Panc1 (cell line): ENCODE data around the gene LELP1. TPM values are rescaled to one million over a fixed set of nuclear protein-coding genes. Genes with fewer than 3 reads are reported as not detected.

ENCODE experiments used
- ATAC-seq: fragments of 200-7000 bp; cut with Tn5 transposase; 2 replicates; pipeline ENCODE4 v1.9.1; 2020; ENCODE audit warnings: mild to moderate bottlenecking, moderate library complexity
- BruUV-seq: library from RNA; stranded (reverse); fragments of 400-500 nt; replicated peaks from 2 replicates; lab custom pipeline; 2021; lab: Mats Ljungman, UMichigan
- CTCF ChIA-PET: fragments of 300-600 bp; sonication (Branson Sonifier 250); formaldehyde crosslinking; loops from one replicate; lab custom pipeline; 2022; ENCODE audit warnings: antibody characterized with exemption; lab: Charles Lee
- POLR2A ChIA-PET: fragments of 300-600 bp; sonication (Branson Sonifier 250); formaldehyde crosslinking; loops from one replicate; lab custom pipeline; 2022; ENCODE audit warnings: antibody characterized with exemption; lab: Charles Lee
- DNase-seq: peaks from one replicate; pipeline ENCODE4 v3.0.0-alpha.2; 2010; ENCODE audit warnings: low read depth, low spot score
- H3K27ac ChIP-seq: 2 replicates; pipeline ENCODE4 v1.5.1; 2011; ENCODE audit warnings: mild to moderate bottlenecking, low read length, inconsistent platforms
- H3K27me3 ChIP-seq: fragments of 200-500 bp; sonication (Bioruptor generic); 2 replicates; pipeline ENCODE4 v1.6.0; 2014; ENCODE audit warnings: low read length, inconsistent platforms; ENCODE audit not compliant: control insufficient read depth, insufficient read depth
- H3K36me3 ChIP-seq: fragments of 200-500 bp; sonication (Bioruptor generic); 2 replicates; pipeline ENCODE4 v1.5.1; 2014; ENCODE audit warnings: inconsistent platforms, mild to moderate bottlenecking, low read length, moderate library complexity; ENCODE audit not compliant: control insufficient read depth, insufficient read depth
- H3K4me1 ChIP-seq: 2 replicates; pipeline ENCODE4 v1.5.1; 2011; ENCODE audit warnings: inconsistent platforms, mild to moderate bottlenecking, low read length, moderate library complexity; ENCODE audit not compliant: control insufficient read depth, insufficient read depth
- H3K4me3 ChIP-seq, 2 experiments: 2 replicates each; pipeline ENCODE4 v1.5.1; 2011 to 2012; ENCODE audit warnings: low read depth in 2 of 2, low read length in 2 of 2, mild to moderate bottlenecking in 2 of 2, inconsistent platforms in 1 of 2, moderate library complexity in 1 of 2
- H3K9me3 ChIP-seq: fragments of 200-500 bp; sonication (Bioruptor generic); 2 replicates; pipeline ENCODE4 v1.5.1; 2014; ENCODE audit warnings: low read depth, mild to moderate bottlenecking, inconsistent platforms, low read length, moderate library complexity; ENCODE audit not compliant: control insufficient read depth, insufficient read depth
- POLR2AphosphoS5 ChIP-seq: IDR thresholded peaks from 2 replicates; pipeline ENCODE4 v1.6.1; 2012; ENCODE audit warnings: mild to moderate bottlenecking, low read depth, low read length, moderate library complexity
- SIN3A ChIP-seq: IDR thresholded peaks from 2 replicates; pipeline ENCODE4 v1.6.1; 2012; ENCODE audit warnings: low read depth, mild to moderate bottlenecking, low read length, moderate library complexity, borderline replicate concordance; ENCODE audit not compliant: insufficient read depth
- TCF7L2 ChIP-seq: IDR thresholded peaks from 2 replicates; pipeline ENCODE4 v1.6.1; 2011; ENCODE audit warnings: mild to moderate bottlenecking, low read depth, low read length, inconsistent platforms
- in situ Hi-C: cut with HindIII; loops from 2 replicates; pipeline ENCODE4 v1.10.0; 2016; ENCODE audit warnings: low sequenced_read_pairs, low pct_unique_long_range_greater_than_20kb
- intact Hi-C: fragments of 100-400 bp; cut with micrococcal nuclease; formaldehyde crosslinking; loops from one replicate; pipeline ENCODE4 v1.10.0; 2022; ENCODE audit not compliant: unreplicated experiment
- total RNA-seq: library from RNA; stranded (reverse); gene quantifications from one replicate; pipeline ENCODE4 v1.2.1, GENCODE V29; 2021; ENCODE audit not compliant: unreplicated experiment
- TF ChIP-seq, protein P1 (sequence below), 2 experiments: IDR thresholded peaks; 2 replicates each; pipeline ENCODE4 v1.6.1; 2011 to 2012; ENCODE audit warnings: low read depth in 2 of 2, control low read depth in 1 of 2, low read length in 1 of 2, mild to moderate bottlenecking in 1 of 2, moderate library complexity in 1 of 2; ENCODE audit not compliant: insufficient read depth in 1 of 2
- TF ChIP-seq, protein P2 (sequence below): fragments of 450-650 bp; IDR thresholded peaks from 2 replicates; pipeline ENCODE4 v1.5.1; 2017; ENCODE audit warnings: mild to moderate bottlenecking

Gene LELP1
- total RNA-seq, 1 experiment from 2014 or later, result not detected

DNA sequence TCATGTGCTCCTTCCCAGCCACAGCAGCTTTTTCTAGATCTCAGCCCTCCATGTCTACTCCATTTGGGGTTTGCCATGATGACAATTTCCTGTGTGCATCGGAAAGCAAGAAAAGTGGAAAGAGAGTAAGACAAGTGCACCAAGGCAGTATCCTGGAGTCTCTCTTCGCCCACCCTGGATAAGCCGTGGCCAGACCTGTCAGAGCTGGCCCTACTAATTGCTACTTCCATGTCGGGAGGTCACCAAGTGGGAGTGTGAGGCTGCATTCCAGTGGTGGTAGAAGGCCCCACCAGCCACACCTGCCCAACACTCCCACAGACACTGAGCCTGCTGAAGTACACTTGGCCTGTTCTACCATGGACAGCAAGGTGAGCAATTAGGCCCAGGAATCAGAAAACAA, 42.2 kb downstream of the LELP1 start:
- in situ Hi-C loops, result no loop called here
- no peak for ATAC-seq
- ChIA-PET POLR2A (no interaction called here), CTCF (no interaction called here)
- Histone ChIP-seq H3K36me3 (no peaks in the 10 kb centered on the region), H3K27ac (no peak overlapping the region), H3K27me3 (peaks cover 6% of the 10 kb centered on the region; the same call in 1 of the 2 replicates), H3K9me3 (no peaks in the 10 kb centered on the region), H3K4me3 (no peak overlapping the region), H3K4me1 (no peaks in the 10 kb centered on the region)
- TF ChIP-seq TCF7L2 (no peak), SIN3A (no peak), POLR2AphosphoS5 (no peak)
- TF ChIP-seq, protein P1, sequence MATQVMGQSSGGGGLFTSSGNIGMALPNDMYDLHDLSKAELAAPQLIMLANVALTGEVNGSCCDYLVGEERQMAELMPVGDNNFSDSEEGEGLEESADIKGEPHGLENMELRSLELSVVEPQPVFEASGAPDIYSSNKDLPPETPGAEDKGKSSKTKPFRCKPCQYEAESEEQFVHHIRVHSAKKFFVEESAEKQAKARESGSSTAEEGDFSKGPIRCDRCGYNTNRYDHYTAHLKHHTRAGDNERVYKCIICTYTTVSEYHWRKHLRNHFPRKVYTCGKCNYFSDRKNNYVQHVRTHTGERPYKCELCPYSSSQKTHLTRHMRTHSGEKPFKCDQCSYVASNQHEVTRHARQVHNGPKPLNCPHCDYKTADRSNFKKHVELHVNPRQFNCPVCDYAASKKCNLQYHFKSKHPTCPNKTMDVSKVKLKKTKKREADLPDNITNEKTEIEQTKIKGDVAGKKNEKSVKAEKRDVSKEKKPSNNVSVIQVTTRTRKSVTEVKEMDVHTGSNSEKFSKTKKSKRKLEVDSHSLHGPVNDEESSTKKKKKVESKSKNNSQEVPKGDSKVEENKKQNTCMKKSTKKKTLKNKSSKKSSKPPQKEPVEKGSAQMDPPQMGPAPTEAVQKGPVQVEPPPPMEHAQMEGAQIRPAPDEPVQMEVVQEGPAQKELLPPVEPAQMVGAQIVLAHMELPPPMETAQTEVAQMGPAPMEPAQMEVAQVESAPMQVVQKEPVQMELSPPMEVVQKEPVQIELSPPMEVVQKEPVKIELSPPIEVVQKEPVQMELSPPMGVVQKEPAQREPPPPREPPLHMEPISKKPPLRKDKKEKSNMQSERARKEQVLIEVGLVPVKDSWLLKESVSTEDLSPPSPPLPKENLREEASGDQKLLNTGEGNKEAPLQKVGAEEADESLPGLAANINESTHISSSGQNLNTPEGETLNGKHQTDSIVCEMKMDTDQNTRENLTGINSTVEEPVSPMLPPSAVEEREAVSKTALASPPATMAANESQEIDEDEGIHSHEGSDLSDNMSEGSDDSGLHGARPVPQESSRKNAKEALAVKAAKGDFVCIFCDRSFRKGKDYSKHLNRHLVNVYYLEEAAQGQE (IDR thresholded peaks at IDR 0.05; ENCODE audit: insufficient read depth in 1 of 2, low read depth in 2 of 2, low read length in 1 of 2), result no peak
- TF ChIP-seq, protein P2, sequence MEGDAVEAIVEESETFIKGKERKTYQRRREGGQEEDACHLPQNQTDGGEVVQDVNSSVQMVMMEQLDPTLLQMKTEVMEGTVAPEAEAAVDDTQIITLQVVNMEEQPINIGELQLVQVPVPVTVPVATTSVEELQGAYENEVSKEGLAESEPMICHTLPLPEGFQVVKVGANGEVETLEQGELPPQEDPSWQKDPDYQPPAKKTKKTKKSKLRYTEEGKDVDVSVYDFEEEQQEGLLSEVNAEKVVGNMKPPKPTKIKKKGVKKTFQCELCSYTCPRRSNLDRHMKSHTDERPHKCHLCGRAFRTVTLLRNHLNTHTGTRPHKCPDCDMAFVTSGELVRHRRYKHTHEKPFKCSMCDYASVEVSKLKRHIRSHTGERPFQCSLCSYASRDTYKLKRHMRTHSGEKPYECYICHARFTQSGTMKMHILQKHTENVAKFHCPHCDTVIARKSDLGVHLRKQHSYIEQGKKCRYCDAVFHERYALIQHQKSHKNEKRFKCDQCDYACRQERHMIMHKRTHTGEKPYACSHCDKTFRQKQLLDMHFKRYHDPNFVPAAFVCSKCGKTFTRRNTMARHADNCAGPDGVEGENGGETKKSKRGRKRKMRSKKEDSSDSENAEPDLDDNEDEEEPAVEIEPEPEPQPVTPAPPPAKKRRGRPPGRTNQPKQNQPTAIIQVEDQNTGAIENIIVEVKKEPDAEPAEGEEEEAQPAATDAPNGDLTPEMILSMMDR, result no peak
- no peak for DNase-seq
- intact Hi-C loops, result no loop called here
- BruUV-seq, result no TSS peak

DNA sequence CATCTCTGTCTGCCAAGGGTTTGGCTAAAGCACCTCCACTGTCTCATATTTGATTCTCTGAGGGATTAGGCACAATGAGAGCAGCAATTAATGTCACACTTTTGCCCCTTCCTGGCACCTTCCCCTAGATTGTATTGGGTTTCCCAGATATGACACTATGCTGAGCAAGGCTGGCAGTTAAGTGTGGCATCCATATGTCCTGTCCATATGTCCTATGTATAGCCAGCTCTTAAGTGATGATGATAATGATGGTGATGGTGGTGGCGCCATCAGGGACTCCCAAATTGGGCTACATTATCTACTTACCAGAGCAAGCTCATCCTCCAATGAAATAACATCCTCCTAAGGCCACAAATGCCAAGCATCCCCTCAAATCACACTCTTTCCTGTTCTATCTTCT, 42.8 kb downstream of the LELP1 start:
- no TSS peak for BruUV-seq
- POLR2A ChIA-PET, result no interaction called here
- H3K4me1 ChIP-seq, result no peaks in the 10 kb centered on the region
- in situ Hi-C loops, result no loop called here
- CTCF ChIA-PET, result no interaction called here
- intact Hi-C loops, result no loop called here
- TF ChIP-seq SIN3A, result no peak
- TF ChIP-seq, protein P2, result no peak
- TF ChIP-seq, protein P1 (IDR thresholded peaks at IDR 0.05; ENCODE audit: insufficient read depth in 1 of 2, low read depth in 2 of 2, low read length in 1 of 2), result no peak
- no peak for TF ChIP-seq TCF7L2
- TF ChIP-seq POLR2AphosphoS5, result no peak
- H3K4me3 ChIP-seq, result no peak overlapping the region
- H3K9me3 ChIP-seq, result no peaks in the 10 kb centered on the region
- ATAC-seq (no peak), DNase-seq (no peak)
- H3K27ac ChIP-seq, result no peak overlapping the region
- no peaks in the 10 kb centered on the region for H3K36me3 ChIP-seq
- peaks cover 6% of the 10 kb centered on the region; the same call in 1 of the 2 replicates for H3K27me3 ChIP-seq
